HG03342 (cell line): Measurements from ENCODE around the gene PCSK1N.
"Not testable (repeated sequence)": the region's sequence is repeated elsewhere in the genome, so short reads cannot be mapped to it uniquely, and the experiment has no call there.

Source experiments
- ATAC-seq: cut with Tn5 transposase; IDR thresholded peaks from one replicate; pipeline ENCODE4 v1.9.1; 2021; ENCODE audit warnings: mild to moderate bottlenecking, moderate library complexity; ENCODE audit not compliant: unreplicated experiment

PCSK1N gene

DNA sequence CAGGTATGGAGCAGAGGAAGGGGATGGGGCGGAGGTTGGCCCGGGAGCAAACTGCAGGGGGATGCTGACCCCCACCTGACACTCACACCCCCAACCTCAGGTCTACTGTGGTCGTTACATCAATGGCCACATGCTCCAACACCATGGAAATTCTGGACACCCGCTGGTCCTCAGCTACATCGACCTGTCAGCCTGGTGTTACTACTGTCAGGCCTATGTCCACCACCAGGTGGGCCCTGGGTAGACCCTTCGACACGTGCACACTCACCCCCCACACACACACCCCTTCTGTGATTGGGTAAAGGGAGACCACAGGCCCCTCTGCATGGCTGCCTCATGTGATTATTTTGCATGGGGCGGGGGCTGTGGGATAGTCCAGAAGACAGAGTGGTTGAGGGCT is 11.3 kb downstream of the PCSK1N start:
- ATAC-seq, result no peak

DNA sequence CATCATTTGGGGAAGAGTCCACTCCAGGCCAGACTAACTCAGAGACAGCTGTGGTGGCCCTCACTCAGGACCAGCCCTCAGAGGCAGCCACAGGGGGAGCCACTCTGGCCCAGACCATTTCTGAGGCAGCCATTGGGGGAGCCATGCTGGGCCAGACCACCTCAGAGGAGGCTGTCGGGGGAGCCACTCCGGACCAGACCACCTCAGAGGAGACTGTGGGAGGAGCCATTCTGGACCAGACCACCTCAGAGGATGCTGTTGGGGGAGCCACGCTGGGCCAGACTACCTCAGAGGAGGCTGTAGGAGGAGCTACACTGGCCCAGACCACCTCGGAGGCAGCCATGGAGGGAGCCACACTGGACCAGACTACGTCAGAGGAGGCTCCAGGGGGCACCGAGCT is 12.4 kb downstream of the PCSK1N start:
- no peak for ATAC-seq

DNA sequence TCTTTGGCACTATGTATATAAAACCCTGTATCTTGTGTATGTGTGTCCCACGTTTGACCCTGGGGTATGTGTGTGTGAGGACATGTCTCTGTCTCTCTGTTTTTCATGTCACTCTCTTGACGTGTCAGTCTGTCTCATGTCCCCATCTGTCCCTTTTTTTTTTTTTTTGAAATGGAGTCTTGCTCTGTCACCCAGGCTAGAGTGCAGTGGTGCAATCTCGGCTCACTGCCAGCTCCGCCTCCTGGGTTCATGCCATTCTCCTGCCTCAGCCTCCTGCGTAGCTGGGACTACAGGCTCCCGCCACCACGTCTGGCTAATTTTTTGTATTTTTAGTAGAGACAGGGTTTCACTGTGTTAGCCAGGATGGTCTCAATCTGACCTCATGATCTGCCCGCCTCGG is 16.0 kb downstream of the PCSK1N start:
- ATAC-seq, result not testable (repeated sequence)

DNA sequence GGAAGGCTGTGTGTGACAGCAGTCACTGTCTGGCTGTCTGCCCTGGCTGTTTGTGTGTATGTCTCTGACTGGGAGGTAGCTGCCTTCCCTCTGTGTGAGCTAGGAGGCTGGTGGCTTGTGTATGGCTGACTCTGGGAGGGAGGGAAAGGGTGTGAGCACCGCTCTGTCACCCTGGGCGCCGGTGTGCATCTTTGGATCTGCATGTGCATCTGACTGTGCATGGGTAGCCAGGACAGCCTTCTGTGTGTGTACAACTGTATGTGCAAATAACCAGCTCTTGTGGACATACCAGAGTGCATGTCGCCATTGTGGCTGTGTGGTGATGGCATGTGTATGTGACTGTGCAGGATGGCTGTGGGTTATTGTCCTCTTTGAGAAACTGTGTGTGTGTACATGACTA is 16.5 kb downstream of the PCSK1N start:
- ATAC-seq, result no peak

DNA sequence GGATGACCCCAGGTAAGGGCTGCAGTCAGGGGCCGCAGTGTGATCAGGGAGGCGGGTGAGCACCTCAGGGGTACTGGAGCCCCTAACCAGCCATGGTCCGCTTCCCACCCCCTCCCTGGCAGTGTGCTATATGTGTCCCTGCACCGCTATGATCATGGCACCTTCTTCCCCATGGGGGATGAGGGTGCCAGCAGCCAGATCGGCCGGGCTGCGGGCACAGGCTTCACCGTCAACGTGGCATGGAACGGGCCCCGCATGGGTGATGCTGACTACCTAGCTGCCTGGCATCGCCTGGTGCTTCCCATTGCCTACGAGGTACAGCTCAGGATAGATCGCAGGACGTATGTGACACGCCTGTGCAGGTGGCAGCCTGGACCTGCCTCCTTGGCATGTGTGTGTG is 17.3 kb downstream of the PCSK1N start:
- ATAC-seq, result no peak

DNA sequence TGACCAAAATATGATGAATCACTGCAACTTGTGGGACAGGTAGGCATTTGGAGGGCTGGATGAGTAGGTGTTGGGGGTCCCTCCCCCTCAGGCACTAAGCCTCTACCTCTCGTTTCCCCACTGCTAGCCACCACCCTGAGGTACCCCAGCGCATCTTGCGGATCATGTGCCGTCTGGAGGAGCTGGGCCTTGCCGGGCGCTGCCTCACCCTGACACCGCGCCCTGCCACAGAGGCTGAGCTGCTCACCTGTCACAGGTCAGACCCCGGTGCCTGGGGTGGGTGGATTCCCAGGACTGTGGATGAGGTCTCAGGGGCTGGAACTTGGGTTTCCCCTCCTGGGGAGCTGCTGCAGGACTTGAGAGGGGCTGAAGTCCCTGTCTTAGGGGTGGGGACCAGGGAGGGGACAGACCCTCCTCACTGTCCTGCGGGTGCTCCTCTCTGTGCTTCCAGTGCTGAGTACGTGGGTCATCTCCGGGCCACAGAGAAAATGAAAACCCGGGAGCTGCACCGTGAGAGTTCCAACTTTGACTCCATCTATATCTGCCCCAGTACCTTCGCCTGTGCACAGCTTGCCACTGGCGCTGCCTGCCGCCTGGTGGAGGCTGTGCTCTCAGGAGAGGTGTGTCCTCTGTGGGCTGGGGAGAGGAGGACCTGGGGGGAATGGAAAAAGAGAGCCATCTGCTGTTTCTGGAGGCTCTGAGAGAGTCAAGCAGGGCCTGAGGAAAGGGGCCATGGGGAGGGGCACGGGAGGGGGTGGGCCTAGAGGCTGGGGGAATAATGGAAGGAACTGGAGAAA is 19.2 kb downstream of the PCSK1N start:
- no peak for ATAC-seq

DNA sequence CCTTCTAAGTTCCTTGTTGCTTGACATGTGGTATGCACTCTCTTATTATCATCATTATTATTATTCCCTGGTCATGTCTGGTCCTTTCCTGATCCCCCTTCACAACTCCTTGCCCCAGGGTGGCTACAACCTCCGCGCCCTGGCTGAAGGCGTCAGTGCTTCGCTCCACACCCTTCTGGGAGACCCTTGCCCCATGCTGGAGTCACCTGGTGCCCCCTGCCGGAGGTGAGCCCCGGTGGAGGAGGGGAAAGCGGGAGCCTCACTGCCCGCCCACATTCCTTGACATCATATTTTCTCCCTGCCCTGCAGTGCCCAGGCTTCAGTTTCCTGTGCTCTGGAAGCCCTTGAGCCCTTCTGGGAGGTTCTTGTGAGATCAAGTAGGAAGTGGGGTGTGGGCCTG is 20.1 kb downstream of the PCSK1N start:
- ATAC-seq, result no peak

DNA sequence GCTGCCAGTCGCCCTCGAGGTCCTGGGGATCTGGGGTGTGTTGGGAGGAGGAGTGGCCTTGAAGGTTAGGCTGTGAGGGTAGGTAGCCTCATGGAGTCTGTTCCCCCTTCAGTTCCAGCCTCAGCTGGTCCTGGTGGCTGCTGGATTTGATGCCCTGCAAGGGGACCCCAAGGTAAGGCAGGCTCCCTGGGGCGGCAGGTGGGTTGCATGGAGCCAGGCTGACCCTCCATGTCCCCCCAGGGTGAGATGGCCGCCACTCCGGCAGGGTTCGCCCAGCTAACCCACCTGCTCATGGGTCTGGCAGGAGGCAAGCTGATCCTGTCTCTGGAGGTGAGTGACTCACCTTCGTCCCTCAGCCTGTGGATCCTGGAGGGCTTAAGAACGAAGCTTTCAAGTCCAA is 20.7 kb downstream of the PCSK1N start:
- ATAC-seq, result no peak

DNA sequence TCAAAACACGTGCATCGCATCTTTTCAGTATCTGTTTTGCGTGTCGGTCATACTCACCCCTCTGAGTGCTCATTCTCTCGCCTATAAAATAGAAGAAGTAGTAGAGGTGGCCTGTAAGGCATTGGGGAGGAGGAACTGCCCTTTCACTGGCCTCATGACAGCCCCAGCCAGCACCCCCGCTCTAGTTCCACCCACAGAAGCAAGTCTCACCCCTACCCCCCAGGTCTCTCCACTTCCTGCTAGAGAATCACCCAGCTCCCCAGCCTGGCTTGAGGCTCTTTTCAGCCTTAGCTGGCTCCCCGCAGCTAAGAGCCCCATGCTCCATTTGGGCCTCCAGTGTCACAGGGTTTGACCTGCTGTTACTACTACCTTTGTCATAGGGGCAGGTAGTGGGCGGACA is 21.8 kb downstream of the PCSK1N start:
- ATAC-seq, result no peak

DNA sequence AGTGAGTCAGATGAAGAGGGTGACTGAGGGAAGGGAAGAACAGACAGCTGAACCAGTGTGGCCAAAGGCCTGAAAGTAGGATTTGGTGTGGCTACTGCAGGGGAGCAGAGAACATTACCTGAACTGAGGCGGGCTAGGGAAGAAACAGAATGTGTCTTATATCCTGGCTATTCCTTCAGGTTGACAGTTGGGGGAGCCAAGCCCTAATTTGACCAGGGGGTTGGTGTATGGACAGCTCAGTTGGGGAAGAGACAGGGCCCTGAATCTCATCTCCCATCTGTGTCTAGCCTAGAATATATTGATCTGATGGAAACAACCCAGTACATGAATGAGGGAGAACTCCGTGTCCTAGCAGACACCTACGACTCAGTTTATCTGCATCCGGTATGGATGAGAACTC is 29.3 kb downstream of the PCSK1N start:
- no peak for ATAC-seq

DNA sequence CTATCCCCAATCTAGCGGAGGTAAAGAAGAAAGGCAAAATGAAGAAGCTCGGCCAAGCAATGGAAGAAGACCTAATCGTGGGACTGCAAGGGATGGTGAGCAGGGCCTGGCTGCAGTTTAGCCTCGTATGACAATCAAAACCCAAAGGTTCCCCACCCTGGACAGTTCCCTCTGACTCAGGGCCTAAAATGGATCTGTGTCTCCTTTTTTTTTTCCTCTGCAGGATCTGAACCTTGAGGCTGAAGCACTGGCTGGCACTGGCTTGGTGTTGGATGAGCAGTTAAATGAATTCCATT is 32.6 kb downstream of the PCSK1N start:
- no peak for ATAC-seq

DNA sequence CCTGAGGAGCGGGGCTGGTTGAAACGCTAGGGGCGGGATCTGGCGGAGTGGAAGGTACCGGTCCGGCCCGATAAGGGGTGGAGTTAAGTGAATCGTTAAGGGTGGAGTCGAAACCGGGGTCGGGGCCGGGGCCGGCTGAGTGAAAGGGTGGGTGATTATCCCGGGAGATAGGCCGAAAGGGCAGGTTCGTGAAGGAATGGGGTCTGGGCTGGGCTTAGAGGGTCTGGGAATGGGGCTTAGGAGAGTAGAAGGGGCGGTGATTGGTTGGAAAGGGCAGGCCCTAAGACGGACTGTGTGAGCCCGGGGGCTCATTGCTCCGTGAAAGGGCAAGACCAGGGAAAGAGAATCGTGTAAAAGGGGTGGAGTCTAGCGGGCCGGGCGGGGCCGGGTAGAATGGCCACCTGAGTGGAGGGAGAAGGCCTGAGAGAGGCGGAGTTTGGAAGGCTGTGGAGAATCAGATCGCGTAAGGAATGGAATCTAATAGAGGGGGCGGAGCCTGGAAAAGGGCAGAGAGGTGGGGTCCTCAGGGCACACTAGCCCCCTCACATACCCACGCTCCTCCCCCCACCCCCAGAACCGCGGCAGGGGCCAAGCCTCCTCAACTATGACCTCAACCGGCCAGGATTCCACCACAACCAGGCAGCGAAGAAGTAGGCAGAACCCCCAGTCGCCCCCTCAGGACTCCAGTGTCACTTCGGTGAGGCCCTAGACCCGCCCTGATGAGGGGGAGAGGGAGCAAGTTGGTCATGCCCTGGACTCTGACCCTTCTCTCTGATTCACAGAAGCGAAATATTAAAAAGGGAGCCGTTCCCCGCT is 33.1 kb downstream of the PCSK1N start:
- ATAC-seq, result peak; percentile 39

DNA sequence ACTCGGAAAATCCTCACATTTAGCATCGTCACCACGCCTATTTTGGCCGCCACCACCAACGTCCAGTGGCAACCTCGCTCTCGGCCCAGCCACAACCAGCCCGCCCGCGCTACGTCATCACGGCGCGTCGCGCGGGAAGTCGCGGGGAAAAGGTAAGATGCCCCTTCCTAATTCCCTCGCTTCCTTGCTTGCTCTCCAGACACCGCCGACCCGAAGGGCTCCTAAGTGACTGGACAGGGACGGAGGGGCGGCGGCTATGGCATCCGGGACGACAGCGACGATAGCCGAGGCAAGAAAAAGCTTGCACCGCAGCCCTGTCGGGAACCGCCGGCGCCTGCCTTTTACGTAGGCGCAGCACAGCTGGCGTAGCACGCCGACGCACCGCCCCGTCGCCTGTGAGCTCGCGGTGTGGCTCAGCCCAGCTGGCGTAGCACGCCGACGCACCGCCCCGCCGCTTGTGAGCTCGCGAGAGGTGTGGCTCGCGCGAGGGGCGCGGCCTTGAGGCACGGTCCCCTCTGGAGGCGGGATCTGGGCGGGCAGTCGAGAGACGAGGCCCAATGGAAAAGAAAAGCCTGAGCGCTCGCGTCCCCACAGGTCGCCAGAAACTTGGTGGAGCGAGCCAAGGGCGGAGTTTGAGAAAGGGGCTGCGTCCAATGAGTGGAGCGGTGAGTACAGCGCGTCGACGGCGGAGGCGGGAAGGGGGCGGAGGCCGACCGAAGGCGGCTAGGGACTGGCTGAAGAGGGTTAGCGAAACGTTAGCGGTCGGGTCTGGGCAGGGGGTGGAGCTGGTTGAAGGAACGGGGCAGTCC is 33.9 kb downstream of the PCSK1N start, which contains the start of gene HDAC6:
Gene HDAC6 (plus strand): TSS at position 788 of the 809 bp plus-strand sequence. CDS start 626 bp downstream, outside the sequence.
- peak; percentile 78 for ATAC-seq

DNA sequence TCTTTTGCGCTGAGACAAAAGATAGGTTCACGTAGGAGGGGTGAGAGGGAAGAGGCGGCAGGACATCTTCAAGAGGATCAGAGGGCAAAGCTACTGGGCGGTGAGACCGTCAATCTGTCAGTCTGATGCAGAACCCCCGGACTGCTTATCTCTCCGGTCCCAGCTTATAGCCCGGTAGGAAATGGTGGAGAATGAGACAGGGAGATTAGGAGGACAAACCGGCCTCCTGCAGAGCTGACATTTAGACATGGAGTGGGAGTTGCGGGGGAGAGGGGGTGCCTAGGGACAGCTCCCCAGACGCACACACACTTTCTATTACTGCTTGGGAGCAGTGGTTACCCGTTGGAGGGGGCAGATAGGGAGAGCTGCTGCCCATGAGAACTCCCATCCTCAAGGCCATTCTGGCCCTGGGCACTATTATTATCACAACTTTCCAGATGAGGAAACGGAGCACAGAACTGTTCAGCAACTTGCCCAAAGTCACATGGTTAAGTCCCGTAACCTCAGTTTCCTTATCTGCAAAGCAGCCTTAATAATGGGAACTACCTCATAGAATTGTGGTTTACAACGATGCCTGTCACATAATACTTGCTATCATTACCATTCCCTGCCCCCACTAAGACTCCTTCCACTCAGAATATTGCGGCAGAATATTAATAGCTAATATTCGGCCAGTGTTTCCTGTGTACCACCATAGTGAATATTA is 34.7 kb downstream of the PCSK1N start:
- no peak for ATAC-seq

DNA sequence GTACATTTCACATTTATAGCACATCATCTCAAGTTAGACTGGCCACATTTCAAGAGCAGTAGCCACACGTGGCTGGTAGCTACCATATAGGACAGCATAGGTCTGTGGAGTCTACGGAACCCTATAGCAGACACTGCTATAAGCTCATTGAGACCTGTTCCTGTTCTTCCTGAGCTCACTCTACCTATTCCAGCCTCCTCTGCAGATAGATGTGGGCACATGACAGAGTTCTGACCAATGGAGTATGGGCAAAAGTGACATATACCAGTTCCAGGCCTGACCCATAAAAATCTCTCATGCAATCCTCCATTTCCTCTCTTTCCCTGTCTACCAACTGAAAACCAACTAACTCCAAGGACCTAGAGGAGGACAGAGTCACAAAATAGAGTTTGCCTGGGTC is 37.1 kb downstream of the PCSK1N start:
- no peak for ATAC-seq

DNA sequence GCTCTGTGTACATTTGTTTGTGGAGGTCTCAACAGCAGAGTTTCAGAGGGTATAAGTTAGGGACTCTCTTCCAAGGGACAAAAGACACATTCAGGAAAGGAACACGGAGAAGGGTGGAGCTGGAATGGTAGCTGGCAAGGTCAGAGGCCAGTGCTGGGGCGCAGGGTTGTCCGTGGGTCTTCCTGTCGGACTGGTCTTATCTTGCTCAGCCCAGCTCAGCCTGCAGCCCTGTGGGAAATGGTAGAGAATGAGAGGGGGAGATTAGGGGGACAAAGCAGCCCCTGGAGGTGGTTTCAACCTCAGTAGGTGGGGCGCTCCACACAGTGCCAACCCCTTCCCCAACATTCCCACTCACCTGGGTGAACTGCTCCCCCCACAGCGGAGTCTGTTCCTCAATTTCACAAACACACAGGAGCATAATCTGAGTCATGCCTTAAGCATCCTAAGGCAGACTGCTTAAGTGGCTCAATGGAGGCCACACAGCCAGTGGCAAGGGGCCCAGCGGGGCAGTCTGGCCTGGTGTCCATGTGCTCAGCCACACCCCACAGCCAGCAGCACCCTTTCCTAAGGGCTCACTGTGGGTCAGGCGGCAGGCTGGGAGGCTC is 40.4 kb downstream of the PCSK1N start:
- ATAC-seq, result no peak

DNA sequence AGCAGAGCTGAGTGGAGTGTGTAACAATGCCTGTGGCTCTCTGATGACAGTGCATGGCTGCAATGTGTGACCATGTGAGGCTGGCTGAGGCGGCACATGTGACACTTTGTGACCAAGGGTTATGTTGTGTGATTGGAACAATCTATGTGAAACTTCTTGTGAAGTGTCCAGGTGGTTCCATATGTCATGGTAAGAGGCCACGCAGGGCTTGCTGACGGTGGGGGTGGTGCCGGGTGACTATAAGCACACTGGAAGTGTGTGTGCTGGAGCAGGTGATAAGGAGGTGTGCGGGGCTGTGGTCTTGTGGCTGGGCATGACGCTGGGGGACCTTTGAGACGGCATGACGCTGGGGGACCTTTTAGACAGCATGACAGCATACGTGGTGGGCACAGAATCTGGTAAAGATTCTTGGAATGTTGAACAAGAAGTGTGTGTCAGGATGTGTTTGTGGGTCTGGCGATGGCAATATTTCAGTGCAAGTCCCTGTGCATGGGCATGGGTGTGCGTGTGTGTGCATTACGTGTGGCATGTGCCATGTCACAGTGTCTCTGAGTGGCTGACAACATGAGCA is 41.0 kb downstream of the PCSK1N start:
- ATAC-seq, result no peak

DNA sequence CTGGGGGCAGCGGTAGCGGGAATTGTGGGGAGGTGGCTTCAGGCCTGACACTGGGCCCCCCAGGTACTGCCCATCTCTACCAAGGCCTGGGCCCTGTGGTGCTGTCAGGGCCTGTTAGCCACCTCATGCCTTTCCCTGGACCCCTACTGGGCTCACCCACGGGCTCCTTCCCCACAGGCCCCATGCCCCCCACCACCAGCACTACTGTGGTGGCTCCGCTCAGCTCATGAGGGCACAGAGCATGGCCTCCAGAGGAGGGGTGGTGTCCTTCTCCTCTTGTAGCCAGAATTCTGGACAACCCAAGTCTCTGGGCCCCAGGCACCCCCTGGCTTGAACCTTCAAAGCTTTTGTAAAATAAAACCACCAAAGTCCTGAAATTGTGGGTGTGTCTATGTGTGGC is 41.5 kb downstream of the PCSK1N start:
- no peak for ATAC-seq

DNA sequence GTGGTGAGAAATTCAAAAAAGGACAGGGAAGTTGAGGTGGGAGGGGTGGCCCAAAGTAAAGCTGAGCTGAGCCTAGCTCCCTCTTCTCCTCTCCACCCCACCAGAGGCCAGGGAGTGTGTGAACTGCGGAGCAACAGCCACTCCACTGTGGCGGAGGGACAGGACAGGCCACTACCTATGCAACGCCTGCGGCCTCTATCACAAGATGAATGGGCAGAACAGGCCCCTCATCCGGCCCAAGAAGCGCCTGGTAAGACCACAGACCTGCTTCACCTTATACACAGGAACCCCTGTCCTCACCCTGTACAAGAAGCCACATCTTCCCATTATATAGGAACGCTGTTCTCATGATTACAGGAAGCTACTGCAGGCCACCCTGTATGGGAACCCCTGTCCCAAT is 43.2 kb downstream of the PCSK1N start:
- no peak for ATAC-seq
